Osteocyte (in vitro differentiated cells): ENCODE results near the gene CD55. TPM values are rescaled to one million over a fixed set of nuclear protein-coding genes. Genes with fewer than 3 reads are reported as not detected.
A peak's percentile ranks its signal among the peaks of the same experiment; 100 is the strongest.

Source experiments
- DNase-seq: peaks from one replicate; pipeline ENCODE4 v3.0.0; 2021; ENCODE audit warnings: mixed read lengths; ENCODE audit not compliant: unreplicated experiment; ENCODE audit errors: extremely low spot score
- H3K27ac Mint-ChIP-seq: one replicate; pipeline ENCODE4 v1.8.0; 2021; ENCODE audit warnings: mild to moderate bottlenecking, mixed read lengths; ENCODE audit not compliant: unreplicated experiment
- H3K27me3 Mint-ChIP-seq: one replicate; pipeline ENCODE4 v1.8.0; 2021; ENCODE audit warnings: mixed read lengths; ENCODE audit not compliant: unreplicated experiment
- H3K36me3 Mint-ChIP-seq: one replicate; pipeline ENCODE4 v1.8.0; 2021; ENCODE audit warnings: mixed read lengths; ENCODE audit not compliant: unreplicated experiment
- H3K4me1 Mint-ChIP-seq: one replicate; pipeline ENCODE4 v1.8.0; 2021; ENCODE audit warnings: mixed read lengths; ENCODE audit not compliant: unreplicated experiment
- H3K4me3 Mint-ChIP-seq: one replicate; pipeline ENCODE4 v1.8.0; 2021; ENCODE audit warnings: mild to moderate bottlenecking, moderate library complexity, mixed read lengths; ENCODE audit not compliant: unreplicated experiment
- H3K9me3 Mint-ChIP-seq: one replicate; pipeline ENCODE4 v1.8.0; 2021; ENCODE audit warnings: mixed read lengths; ENCODE audit not compliant: unreplicated experiment
- total RNA-seq: library from RNA; stranded (reverse); gene quantifications from 2 replicates; pipeline ENCODE4 v1.2.1, GENCODE V29; 2021
- TF ChIP-seq, protein P1 (sequence below): fragments of 200-600 bp; sonication (generic); IDR thresholded peaks from 2 replicates; pipeline ENCODE4 v1.5.0; 2021; ENCODE audit warnings: antibody characterized with exemption, mild to moderate bottlenecking, moderate library complexity

Gene CD55
- total RNA-seq, 1 donor from 2014 or later: 3.3 TPM

DNA sequence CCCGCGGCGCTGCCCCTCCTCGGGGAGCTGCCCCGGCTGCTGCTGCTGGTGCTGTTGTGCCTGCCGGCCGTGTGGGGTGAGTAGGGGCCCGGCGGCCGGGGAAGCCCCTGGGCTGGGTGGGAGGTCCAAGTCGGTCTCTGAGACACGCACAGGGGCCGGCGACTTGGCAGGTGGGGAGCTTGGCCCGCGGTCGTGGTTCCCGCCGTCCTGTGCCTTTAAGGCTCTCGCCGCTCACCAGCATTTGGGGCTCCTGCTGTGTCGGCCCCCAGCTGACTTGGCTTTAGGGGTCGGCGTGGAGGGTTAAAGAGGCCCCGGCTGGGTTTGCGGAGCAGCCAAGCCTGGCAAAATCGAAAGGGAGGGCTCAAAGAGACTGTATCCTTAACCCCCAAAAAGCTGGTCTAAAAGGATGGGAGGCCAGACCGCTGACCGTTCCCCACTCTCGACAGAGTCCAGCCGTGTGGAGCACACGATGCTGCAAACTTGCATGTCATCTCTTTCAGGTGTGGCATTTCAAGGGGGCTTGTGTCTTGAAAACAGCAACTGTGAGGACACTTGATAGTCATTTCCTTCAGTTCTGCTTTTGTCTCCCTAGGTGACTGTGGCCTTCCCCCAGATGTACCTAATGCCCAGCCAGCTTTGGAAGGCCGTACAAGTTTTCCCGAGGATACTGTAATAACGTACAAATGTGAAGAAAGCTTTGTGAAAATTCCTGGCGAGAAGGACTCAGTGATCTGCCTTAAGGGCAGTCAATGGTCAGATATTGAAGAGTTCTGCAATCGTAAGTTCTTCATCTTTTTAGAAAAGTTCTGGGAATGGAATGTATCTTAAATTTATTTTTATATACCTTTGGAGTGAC is 540 bp downstream of the CD55 start:
- no peak overlapping the region for H3K27ac Mint-ChIP-seq
- no peaks in the 10 kb centered on the region for H3K36me3 Mint-ChIP-seq
- peak overlapping the region; percentile 84 for H3K4me3 Mint-ChIP-seq

DNA sequence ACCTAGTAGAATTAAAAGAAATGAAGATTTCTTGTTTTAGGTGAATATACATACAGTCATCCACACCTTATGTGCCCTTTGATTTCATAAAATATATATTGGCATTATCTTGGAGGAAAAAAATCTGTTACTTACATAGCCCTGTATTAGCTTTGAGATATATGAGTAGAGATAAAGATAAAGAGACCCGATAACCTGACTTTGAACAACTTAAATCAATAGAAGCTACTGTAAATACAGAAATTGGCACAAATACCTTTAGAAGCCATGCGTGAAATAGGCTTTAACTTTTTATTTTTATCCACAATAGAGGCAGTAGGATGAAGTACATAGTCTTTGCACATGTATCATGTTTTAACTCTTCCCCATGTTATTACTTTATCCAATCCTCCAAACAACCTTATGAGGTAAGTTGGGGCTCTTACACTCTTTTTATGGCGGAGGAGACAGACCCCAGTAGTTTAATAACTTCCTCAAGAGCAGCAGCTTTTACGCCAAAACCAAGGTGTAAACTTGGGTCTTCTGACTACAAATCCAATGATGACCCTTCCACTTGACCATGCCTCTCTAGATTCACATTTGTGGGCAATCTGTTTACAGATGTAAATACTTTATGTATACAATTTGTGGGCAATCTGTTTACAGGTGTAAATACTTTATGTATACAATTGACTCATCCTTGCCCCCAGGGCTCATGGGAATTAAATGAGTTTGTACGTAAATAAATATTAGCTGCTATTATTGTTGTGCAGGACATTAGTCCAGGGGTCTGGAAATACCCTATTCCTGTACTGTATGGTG is 2.1 kb downstream of the CD55 start:
- H3K4me3 Mint-ChIP-seq: no peak overlapping the region
- no peaks in the 10 kb centered on the region for H3K36me3 Mint-ChIP-seq
- peaks cover 12% of the 10 kb centered on the region for H3K4me1 Mint-ChIP-seq
- no peak overlapping the region for H3K27ac Mint-ChIP-seq
- no peak for DNase-seq
- peaks cover 39% of the 10 kb centered on the region for H3K27me3 Mint-ChIP-seq
- TF ChIP-seq, protein P1, sequence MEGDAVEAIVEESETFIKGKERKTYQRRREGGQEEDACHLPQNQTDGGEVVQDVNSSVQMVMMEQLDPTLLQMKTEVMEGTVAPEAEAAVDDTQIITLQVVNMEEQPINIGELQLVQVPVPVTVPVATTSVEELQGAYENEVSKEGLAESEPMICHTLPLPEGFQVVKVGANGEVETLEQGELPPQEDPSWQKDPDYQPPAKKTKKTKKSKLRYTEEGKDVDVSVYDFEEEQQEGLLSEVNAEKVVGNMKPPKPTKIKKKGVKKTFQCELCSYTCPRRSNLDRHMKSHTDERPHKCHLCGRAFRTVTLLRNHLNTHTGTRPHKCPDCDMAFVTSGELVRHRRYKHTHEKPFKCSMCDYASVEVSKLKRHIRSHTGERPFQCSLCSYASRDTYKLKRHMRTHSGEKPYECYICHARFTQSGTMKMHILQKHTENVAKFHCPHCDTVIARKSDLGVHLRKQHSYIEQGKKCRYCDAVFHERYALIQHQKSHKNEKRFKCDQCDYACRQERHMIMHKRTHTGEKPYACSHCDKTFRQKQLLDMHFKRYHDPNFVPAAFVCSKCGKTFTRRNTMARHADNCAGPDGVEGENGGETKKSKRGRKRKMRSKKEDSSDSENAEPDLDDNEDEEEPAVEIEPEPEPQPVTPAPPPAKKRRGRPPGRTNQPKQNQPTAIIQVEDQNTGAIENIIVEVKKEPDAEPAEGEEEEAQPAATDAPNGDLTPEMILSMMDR: no peak
- no peaks in the 10 kb centered on the region for H3K9me3 Mint-ChIP-seq

More for the DNA sequence above, 540 bp downstream of the CD55 start:
- no peak for DNase-seq
- peaks cover 12% of the 10 kb centered on the region for H3K4me1 Mint-ChIP-seq
- TF ChIP-seq, protein P1: no peak
- H3K27me3 Mint-ChIP-seq: peaks cover 44% of the 10 kb centered on the region
- H3K9me3 Mint-ChIP-seq: no peaks in the 10 kb centered on the region

DNA sequence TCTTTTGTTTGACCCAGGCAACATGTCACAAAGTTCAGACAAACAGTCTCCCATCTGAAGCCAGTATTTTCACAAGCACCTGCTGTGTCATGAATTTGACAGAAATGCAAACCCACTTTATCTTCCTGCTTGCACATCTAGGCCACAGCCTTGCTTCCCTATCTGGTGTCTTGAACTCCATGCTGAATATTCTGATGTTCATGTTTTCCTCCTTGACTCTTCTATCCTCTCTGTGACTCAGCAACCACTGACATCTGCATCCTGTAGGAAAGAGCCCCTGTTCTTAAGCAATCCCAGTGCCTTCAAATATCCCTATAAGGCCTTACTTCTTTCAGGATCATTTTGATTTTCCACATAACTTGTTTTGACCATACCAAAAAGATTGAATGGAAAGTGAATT is 6.5 kb downstream of the CD55 start:
- H3K4me1 Mint-ChIP-seq: no peaks in the 10 kb centered on the region

DNA sequence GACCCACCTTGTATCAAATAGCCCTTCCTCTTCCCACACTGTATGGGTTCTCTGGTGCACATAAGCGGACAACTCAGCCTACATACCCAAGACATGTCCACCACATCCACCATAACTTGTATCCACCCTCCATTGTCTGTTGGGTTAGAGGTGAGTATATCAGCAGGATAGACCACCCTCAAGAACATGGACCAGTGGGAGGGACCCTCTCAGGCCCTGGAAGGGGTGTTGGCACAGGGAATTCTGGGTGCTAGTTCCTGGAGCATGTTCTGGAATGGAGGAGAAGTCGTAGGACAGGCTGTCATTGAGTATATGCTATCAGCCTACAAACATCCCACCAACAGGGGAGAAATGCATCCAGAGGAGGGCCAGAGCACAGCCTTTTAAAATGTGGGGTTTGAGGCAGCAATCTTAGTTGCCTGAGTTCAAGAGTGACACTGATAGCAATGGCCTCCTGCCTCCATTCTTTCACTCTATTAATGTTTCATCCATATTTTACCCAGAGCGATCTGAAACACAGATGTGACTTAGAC is 7.5 kb downstream of the CD55 start:
- Mint-ChIP-seq H3K27ac (no peak overlapping the region), H3K9me3 (peaks cover 6% of the 10 kb centered on the region), H3K27me3 (peaks cover 17% of the 10 kb centered on the region), H3K4me3 (no peak overlapping the region), H3K4me1 (no peaks in the 10 kb centered on the region), H3K36me3 (no peaks in the 10 kb centered on the region)
- TF ChIP-seq, protein P1: no peak
- DNase-seq: no peak

More for the DNA sequence above, 6.5 kb downstream of the CD55 start:
- no peak for DNase-seq
- Mint-ChIP-seq H3K27me3 (peaks cover 14% of the 10 kb centered on the region), H3K9me3 (no peaks in the 10 kb centered on the region), H3K27ac (no peak overlapping the region), H3K4me3 (no peak overlapping the region), H3K36me3 (no peaks in the 10 kb centered on the region)
- TF ChIP-seq, protein P1: no peak

DNA sequence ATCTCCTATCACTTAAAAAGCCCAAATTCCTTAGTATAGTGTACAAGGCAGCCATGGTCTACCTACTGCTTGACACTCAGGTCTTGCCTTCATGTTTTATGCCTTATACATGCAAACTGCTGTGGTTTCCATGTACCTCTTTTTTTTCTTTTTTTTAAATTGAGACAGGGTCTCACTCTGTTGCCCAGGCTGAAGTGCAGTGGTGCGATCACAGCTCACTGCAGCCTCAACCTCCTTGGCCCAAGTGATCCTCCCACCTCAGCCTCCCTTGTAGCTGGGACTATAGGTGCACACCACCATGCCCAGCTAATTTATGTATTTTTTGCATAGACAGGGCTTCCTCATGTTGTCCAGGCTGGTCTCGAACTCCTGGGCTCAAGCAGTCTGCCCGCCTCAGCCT is 8.0 kb downstream of the CD55 start:
- H3K4me1 Mint-ChIP-seq: no peaks in the 10 kb centered on the region
- H3K27ac Mint-ChIP-seq: no peak overlapping the region
- no peaks in the 10 kb centered on the region for H3K36me3 Mint-ChIP-seq
- H3K27me3 Mint-ChIP-seq: peaks cover 17% of the 10 kb centered on the region
- peaks cover 11% of the 10 kb centered on the region for H3K9me3 Mint-ChIP-seq
- H3K4me3 Mint-ChIP-seq: no peak overlapping the region
- TF ChIP-seq, protein P1: no peak
- no peak for DNase-seq
